ENCODE data around the gene USP12. TPM values are rescaled to one million over a fixed set of nuclear protein-coding genes. Genes with fewer than 3 reads are reported as not detected.

The USP12 gene
- total and polyA plus RNA-seq, 2 experiments from 2014 or later = 18.4 to 39.3 TPM

- TF ChIP-seq, protein P1, sequence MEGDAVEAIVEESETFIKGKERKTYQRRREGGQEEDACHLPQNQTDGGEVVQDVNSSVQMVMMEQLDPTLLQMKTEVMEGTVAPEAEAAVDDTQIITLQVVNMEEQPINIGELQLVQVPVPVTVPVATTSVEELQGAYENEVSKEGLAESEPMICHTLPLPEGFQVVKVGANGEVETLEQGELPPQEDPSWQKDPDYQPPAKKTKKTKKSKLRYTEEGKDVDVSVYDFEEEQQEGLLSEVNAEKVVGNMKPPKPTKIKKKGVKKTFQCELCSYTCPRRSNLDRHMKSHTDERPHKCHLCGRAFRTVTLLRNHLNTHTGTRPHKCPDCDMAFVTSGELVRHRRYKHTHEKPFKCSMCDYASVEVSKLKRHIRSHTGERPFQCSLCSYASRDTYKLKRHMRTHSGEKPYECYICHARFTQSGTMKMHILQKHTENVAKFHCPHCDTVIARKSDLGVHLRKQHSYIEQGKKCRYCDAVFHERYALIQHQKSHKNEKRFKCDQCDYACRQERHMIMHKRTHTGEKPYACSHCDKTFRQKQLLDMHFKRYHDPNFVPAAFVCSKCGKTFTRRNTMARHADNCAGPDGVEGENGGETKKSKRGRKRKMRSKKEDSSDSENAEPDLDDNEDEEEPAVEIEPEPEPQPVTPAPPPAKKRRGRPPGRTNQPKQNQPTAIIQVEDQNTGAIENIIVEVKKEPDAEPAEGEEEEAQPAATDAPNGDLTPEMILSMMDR (conservative IDR thresholded peaks at IDR 0.05; ENCODE audit: low read depth in 2 of 2) = no peak
- TF ChIP-seq EZH2phosphoT487 (IDR thresholded peaks at IDR 0.05; ENCODE audit: unreplicated experiment) (no peak), JUNB (IDR thresholded peaks at IDR 0.05; ENCODE audit: unreplicated experiment) (no peak), ZNF331 (CRISPR knock-in tag; IDR thresholded peaks at IDR 0.05; ENCODE audit: low read depth) (no peak), EZH2 (IDR thresholded peaks at IDR 0.05; ENCODE audit: low read depth, unreplicated experiment) (no peak), POLR2AphosphoS5 (IDR thresholded peaks at IDR 0.05; ENCODE audit: low read depth) (no peak), CREB1 (CRISPR knock-in tag; IDR thresholded peaks at IDR 0.05; ENCODE audit: low read depth) (no peak), STAT1 (IDR thresholded peaks at IDR 0.05; ENCODE audit: unreplicated experiment) (no peak)
Measured at GRCh38 chr13:27176470-27177410, 5.1 kb upstream of the USP12 start (continued).

- Histone ChIP-seq H3F3A (replicated peaks; ENCODE audit: low read depth) (peaks cover 7% of the 10 kb centered on the region; the same call in 1 of the 2 replicates), H3K4me2 (no peak overlapping the region), H3K79me2 (replicated peaks; ENCODE audit: insufficient read depth) (peaks cover 9% of the 10 kb centered on the region), H3K4me3 (no peak overlapping the region), H3K36me3 (ENCODE audit: insufficient read depth) (no peaks in the 10 kb centered on the region), H3K4me1 (ENCODE audit: insufficient read depth) (peaks cover 19% of the 10 kb centered on the region), H2AFZ (no peak overlapping the region), H3K27me3 (ENCODE audit: insufficient read depth) (no peaks in the 10 kb centered on the region), H3K27ac (ENCODE audit: low read depth) (no peak overlapping the region), H4K20me1 (replicated peaks; ENCODE audit: insufficient read depth) (peaks cover 3% of the 10 kb centered on the region), H3K9me2 (ENCODE audit: insufficient read depth) (no peaks in the 10 kb centered on the region)
- H3K27ac Mint-ChIP-seq = no peak overlapping the region
- ATAC-seq (no peak), DNase-seq (ENCODE audit: low spot score) (no peak)
- H3K27me3 Mint-ChIP-seq (ENCODE audit: insufficient read depth, low read depth, poor library complexity) = no peaks in the 10 kb centered on the region
- H3K36me3 Mint-ChIP-seq (ENCODE audit: low read depth) = peaks cover 3% of the 10 kb centered on the region; the same call in 1 of the 3 replicates
- H3K9me3 Mint-ChIP-seq = peaks cover 2% of the 10 kb centered on the region; the same call in 2 of the 3 replicates
- TF ChIP-seq ZNF114 (CRISPR knock-in tag; IDR thresholded peaks at IDR 0.05) (no peak), ZNF462 (CRISPR knock-in tag; IDR thresholded peaks at IDR 0.05) (no peak), JUNB (IDR thresholded peaks at IDR 0.05; ENCODE audit: unreplicated experiment) (no peak), CREB1 (CRISPR knock-in tag; IDR thresholded peaks at IDR 0.05; ENCODE audit: low read depth) (no peak), NANOG (IDR thresholded peaks at IDR 0.05; ENCODE audit: borderline replicate concordance) (no peak)
- TF ChIP-seq, protein P2, sequence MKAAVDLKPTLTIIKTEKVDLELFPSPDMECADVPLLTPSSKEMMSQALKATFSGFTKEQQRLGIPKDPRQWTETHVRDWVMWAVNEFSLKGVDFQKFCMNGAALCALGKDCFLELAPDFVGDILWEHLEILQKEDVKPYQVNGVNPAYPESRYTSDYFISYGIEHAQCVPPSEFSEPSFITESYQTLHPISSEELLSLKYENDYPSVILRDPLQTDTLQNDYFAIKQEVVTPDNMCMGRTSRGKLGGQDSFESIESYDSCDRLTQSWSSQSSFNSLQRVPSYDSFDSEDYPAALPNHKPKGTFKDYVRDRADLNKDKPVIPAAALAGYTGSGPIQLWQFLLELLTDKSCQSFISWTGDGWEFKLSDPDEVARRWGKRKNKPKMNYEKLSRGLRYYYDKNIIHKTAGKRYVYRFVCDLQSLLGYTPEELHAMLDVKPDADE (IDR thresholded peaks at IDR 0.05) = no peak
- H3K4me1 Mint-ChIP-seq = peaks cover 23% of the 10 kb centered on the region
- no peak overlapping the region for H3K4me3 Mint-ChIP-seq
Measured at GRCh38 chr13:27174766-27175455, 3.3 kb upstream of the USP12 start.

Data from GM23338 (cell line).